ENCODE results near the gene PTGES2. TPM values are rescaled to one million over a fixed set of nuclear protein-coding genes. Genes with fewer than 3 reads are reported as not detected.
A peak's percentile ranks its signal among the peaks of the same experiment; 100 is the strongest.

The PTGES2 gene
- total and polyA plus RNA-seq, 2 of the 13 experiments (the other 11 are each of a cell fraction or from before 2014, with no cell fraction given) = 63.7 to 79.8 TPM

DNA sequence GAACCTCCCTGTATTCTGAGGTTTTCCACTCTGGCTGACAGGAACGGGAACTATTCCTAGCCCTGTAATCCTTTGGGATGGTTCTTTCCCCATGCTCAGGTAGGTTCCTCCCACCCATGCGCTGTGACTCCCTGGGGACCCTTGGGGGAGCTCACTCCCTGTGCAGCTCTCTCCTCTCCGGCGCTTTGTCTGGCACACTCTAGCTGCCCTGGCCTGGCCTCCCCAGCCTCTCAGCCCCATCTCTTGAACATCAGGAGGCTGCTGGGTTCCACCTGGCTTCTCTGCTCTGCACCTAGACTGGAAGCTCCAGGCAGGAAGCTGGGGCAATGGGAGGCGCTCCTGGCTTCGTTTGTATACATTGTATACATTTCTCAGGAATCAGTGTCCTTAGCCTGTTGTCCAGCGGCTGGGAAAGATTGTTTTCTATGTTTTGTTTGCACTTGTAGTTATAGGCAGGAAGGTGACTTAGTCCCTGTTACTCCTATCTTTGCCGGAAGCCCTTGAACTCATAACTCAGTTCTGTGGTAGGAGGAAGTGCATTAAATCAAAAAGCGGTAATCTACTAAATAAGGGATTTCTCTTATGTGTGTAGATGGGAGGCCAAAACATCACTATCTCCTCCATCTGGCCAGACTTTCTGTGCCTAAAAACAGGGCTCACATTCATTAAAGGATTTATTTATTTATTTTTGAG lies 39.1 kb downstream of the PTGES2 start:
- ChIA-PET CTCF (ENCODE audit: low intra/inter-chr PET ratio, low total read pairs) (no interaction called here), POLR2A (interaction anchor here (3.4 kb wide), 1 partner anchor 10 kb away, joined by 17 read pairs; no protein-coding TSS in a partner anchor)
- no peak overlapping the region for H3K4me3 ChIP-seq (replicated peaks in 1 of 3; ENCODE audit: insufficient read depth in 1 of 3, low read depth in 2 of 3, low read length in 3 of 3)
- no peaks in the 10 kb centered on the region for H3K9me3 ChIP-seq (ENCODE audit: low read length)
- TF ChIP-seq SAP130 (CRISPR knock-in tag; IDR thresholded peaks at IDR 0.05; ENCODE audit: low read depth) (0 out of 2 replicates have a peak, but pooled peaks have one; percentile 10), STAG1 (CRISPR knock-in tag; IDR thresholded peaks at IDR 0.05) (peak; percentile 43), NFE2L1 (CRISPR knock-in tag; IDR thresholded peaks at IDR 0.05; ENCODE audit: borderline replicate concordance) (no peak), ZFP1 (CRISPR knock-in tag; IDR thresholded peaks at IDR 0.05) (no peak), ZNF7 (CRISPR knock-in tag; IDR thresholded peaks at IDR 0.05) (peak; percentile 36; the same call in 1 of the 2 replicates), GZF1 (CRISPR knock-in tag; IDR thresholded peaks at IDR 0.05) (no peak), FOXM1 (CRISPR knock-in tag; IDR thresholded peaks at IDR 0.05) (no peak), KLF16 (CRISPR knock-in tag; IDR thresholded peaks at IDR 0.05) (no peak), DMAP1 (CRISPR knock-in tag; IDR thresholded peaks at IDR 0.05) (no peak)
- TF ChIP-seq, protein P1, sequence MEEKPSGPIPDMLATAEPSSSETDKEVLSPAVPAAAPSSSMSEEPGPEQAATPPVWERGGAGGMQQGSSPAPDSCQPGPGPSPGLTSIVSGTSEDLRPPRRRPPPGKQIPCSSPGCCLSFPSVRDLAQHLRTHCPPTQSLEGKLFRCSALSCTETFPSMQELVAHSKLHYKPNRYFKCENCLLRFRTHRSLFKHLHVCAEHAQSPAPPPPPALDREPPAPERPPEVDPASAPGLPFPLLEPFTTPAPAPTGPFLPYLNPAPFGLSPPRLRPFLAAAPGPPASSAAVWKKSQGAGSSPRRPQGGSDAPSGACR (CRISPR knock-in tag; IDR thresholded peaks at IDR 0.05) = 0 out of 2 replicates have a peak, but pooled peaks have one; percentile 31
- TF ChIP-seq, protein P2, sequence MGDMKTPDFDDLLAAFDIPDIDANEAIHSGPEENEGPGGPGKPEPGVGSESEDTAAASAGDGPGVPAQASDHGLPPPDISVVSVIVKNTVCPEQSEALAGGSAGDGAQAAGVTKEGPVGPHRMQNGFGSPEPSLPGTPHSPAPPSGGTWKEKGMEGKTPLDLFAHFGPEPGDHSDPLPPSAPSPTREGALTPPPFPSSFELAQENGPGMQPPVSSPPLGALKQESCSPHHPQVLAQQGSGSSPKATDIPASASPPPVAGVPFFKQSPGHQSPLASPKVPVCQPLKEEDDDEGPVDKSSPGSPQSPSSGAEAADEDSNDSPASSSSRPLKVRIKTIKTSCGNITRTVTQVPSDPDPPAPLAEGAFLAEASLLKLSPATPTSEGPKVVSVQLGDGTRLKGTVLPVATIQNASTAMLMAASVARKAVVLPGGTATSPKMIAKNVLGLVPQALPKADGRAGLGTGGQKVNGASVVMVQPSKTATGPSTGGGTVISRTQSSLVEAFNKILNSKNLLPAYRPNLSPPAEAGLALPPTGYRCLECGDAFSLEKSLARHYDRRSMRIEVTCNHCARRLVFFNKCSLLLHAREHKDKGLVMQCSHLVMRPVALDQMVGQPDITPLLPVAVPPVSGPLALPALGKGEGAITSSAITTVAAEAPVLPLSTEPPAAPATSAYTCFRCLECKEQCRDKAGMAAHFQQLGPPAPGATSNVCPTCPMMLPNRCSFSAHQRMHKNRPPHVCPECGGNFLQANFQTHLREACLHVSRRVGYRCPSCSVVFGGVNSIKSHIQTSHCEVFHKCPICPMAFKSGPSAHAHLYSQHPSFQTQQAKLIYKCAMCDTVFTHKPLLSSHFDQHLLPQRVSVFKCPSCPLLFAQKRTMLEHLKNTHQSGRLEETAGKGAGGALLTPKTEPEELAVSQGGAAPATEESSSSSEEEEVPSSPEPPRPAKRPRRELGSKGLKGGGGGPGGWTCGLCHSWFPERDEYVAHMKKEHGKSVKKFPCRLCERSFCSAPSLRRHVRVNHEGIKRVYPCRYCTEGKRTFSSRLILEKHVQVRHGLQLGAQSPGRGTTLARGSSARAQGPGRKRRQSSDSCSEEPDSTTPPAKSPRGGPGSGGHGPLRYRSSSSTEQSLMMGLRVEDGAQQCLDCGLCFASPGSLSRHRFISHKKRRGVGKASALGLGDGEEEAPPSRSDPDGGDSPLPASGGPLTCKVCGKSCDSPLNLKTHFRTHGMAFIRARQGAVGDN (CRISPR knock-in tag; IDR thresholded peaks at IDR 0.05) = peak; percentile 46; the same call in 1 of the 2 replicates
- TF ChIP-seq, protein P3, sequence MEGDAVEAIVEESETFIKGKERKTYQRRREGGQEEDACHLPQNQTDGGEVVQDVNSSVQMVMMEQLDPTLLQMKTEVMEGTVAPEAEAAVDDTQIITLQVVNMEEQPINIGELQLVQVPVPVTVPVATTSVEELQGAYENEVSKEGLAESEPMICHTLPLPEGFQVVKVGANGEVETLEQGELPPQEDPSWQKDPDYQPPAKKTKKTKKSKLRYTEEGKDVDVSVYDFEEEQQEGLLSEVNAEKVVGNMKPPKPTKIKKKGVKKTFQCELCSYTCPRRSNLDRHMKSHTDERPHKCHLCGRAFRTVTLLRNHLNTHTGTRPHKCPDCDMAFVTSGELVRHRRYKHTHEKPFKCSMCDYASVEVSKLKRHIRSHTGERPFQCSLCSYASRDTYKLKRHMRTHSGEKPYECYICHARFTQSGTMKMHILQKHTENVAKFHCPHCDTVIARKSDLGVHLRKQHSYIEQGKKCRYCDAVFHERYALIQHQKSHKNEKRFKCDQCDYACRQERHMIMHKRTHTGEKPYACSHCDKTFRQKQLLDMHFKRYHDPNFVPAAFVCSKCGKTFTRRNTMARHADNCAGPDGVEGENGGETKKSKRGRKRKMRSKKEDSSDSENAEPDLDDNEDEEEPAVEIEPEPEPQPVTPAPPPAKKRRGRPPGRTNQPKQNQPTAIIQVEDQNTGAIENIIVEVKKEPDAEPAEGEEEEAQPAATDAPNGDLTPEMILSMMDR (CRISPR knock-in tag; IDR thresholded peaks at IDR 0.05) = peak; percentile 49
- peaks cover 18% of the 10 kb centered on the region for H3K79me2 ChIP-seq (ENCODE audit: insufficient read depth, low read length)
- peaks cover 12% of the 10 kb centered on the region for H3K4me1 ChIP-seq (ENCODE audit: insufficient read depth, low read length)
- ATAC-seq (peak; percentile 69), FAIRE-seq (no peak), DNase-seq (ENCODE audit: low spot score) (no peak)
- no peak overlapping the region for H2AFZ ChIP-seq (ENCODE audit: low read length)
- H4K20me1 ChIP-seq (ENCODE audit: insufficient read depth, low read length) = no peaks in the 10 kb centered on the region
- in situ Hi-C loops (cut with HindIII; ENCODE audit: extremely low pct_ligation_motif_present, low pct_unique_long_range_greater_than_20kb) = no loop called here
- H3K27ac ChIP-seq (ENCODE audit: extremely low read length, insufficient read depth, low read length) = peak overlapping the region; percentile 8
- no peaks in the 10 kb centered on the region for H3K27me3 ChIP-seq (ENCODE audit: control insufficient read depth in 1 of 2, insufficient read depth in 2 of 2, low read length in 2 of 2)
- BruUV-seq (replicated peaks) = no TSS peak
- intact Hi-C loops (cut with micrococcal nuclease; ENCODE audit: unreplicated experiment) = no loop called here
- no peak overlapping the region for H3K9ac ChIP-seq (ENCODE audit: insufficient read depth, low read depth, low read length)
- H3K4me2 ChIP-seq (ENCODE audit: low read depth, low read length) = no peak overlapping the region
- H3K36me3 ChIP-seq (replicated peaks in 1 of 2; ENCODE audit: control insufficient read depth in 1 of 2, insufficient read depth in 2 of 2, low read length in 2 of 2) = no peaks in the 10 kb centered on the region; a peak in 2 of 5 replicates
- WGBS (ENCODE audit: low lambda C conversion rate) = 77% methylated on average over 9 of the region's 9 CpGs
